HG03066 (cell line): ENCODE results near the gene ZNF784.

Source experiments
- ATAC-seq: cut with Tn5 transposase; IDR thresholded peaks from one replicate; pipeline ENCODE4 v1.9.1; 2021; ENCODE audit warnings: low read depth; ENCODE audit not compliant: unreplicated experiment

Gene ZNF784

DNA sequence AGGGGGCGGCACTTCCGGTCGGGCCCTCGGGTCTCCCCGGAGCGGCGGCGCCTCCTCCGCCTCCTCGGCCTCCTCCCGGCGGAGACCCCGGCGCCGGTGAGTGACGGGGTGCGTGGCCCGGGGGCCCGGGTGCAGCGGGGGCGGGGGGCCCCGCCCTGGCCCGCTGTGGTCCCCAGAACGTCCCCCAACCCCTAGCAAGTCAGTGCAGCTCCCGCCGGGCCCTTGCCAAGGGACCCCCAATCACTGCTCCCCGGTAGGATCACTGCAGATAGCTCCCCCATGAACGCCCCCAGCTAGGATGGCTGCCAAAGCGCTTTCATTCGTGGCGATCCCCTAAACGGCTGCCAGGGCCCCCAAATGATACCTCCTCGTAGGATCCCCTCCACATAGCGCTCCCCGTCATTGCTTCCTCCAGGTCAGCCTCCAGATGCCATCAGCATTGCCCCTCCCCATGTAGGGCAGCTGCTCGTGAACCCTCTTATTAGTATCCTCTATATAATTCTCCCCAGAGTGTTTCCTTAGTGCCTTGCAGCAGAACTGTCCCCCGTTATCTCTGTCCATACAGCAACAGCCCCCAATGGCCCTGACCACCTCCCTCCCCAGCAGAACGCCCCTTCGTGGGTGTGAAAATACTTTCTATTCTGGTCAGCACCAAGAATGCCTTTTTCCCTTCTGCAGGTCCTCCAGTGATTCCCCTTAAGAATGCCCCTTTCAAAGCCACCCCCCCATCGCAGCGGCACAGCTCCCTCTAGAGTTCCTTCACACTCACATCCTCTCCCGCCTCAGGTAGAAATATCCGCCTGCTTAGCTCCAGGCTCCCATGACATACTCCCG is 18.5 kb downstream of the ZNF784 start, which contains the start of gene ZNF865:
Gene ZNF865 (plus strand): TSS at position 11 of the 834 bp plus-strand sequence. CDS start 7,972 bp downstream, outside the sequence.
- ATAC-seq: no peak

DNA sequence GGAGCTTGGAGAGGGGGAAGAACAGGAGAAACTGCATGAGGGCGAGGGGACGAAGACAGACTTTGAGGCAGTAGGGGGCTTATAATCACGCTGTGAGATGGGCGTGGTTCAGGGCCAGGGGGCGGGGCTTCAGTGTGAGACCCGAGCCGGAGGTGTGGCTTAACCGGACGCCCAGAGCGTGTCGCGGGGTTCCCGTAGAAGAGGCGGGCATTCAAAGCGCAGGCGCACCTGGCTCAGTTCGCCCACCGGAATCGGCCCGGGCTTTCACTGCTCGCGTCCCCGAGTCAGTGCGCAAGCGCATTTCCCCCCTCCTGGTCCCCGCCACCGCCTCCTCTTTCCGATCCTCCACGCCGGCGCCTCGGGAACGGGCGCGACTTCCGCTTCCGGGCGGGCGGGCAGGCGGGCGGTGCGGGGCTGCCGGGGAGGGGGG is 19.1 kb downstream of the ZNF784 start:
- peak; percentile 77 for ATAC-seq

DNA sequence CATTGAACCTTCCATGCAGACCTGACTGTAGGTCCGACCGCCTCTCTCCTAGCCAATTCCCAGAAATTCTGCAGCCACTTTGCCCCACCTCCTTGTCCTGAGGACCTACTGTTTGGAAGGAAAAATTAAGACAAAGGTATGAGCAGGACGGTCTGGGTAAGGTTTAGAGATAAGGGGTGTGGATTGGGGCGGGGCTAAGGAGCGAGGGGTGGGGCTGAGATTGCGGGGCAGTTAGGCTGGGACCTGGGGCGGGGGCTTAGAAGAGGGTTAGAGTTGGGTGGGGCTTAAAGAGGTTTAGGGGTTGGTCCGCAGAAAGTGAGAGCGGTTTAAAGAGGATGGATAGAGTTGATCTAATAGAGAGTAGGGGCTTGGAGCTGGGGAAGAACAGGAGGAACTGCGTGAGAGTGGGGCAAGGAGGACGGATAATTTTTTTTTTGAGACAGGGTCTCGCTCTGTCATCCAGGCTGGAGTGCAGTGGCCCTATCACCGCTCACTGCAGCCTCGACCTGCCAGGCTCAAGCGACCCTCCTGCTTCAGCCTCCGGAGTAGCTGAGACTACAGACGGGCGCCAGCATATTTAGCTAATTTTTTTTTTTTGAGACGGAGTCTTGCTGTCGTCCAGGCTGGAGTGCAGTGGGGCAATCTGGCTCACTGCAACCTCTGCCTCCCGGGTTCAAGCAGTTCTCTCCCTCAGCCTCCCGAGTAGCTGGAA is 20.6 kb downstream of the ZNF784 start:
- no peak for ATAC-seq

DNA sequence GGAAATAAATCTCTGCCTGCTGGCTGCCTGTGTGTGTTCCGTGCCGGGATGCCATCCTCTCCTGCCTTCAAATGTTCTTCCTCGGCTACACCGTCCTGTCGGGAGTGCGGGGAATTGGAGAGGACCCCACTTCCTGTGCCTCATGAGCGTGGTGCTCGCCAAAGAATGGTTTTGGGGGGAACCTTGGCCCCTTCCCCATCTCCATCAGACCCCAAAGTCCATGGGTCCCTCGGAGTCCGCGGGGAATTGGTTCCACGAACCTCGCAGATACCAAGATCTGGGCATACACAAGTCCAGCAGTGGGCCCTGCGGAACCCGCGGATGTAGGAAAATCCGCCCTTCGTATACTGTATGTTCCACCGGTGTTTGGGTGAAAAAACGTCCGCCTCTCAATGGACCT is 21.3 kb downstream of the ZNF784 start:
- ATAC-seq: no peak

DNA sequence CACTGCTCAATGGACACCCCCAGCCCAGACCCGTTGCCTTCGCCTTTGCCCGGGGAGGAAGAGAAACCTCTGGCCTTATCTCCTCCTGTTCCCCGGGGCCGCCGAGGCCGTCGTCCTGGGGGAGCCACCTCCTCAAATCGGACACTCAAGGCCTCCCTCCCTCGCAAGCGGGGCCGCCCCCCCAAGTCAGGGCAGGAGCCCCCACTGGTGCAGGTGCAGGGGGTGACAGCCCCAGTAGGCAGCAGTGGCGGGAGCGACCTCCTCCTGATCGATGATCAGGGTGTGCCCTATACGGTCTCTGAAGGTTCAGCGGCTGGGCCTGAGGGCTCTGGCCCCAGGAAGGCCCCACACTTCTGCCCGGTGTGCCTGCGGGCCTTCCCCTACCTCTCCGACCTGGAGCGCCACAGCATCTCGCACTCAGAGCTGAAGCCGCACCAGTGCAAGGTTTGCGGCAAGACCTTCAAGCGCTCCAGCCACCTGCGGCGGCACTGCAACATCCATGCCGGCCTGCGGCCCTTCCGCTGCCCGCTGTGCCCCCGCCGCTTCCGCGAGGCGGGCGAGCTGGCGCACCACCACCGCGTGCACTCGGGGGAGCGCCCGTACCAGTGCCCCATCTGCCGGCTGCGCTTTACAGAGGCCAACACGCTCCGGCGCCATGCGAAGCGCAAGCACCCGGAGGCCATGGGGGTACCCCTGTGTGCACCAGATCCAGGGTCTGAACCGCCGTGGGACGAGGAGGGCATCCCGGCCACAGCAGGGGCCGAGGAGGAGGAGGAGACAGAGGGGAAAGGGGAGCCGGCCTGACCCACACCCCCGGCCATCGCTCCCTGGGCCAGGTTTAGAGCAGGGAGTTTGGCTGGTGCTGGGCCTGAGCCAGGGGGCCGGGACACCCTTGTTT is 22.0 kb downstream of the ZNF784 start:
- no peak for ATAC-seq

DNA sequence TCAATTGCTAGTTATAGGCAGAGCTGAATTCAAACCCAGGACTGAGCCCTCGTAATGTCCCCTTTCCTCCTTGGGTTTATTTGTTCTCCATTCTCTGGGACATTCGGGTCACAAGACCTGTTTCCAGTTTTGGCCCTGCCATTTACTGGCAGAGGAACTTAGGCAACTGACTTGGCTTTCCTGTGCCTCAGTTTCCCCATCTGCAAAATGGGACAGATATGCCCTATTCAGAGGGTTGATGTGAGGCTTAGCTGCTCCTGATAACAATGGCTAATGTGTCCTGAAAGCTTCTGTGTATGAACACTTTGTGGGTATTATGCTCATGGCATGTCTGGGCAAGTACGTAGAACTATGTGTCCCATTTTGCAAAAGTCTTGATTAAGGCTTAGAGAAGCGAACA is 23.3 kb downstream of the ZNF784 start:
- no peak for ATAC-seq

DNA sequence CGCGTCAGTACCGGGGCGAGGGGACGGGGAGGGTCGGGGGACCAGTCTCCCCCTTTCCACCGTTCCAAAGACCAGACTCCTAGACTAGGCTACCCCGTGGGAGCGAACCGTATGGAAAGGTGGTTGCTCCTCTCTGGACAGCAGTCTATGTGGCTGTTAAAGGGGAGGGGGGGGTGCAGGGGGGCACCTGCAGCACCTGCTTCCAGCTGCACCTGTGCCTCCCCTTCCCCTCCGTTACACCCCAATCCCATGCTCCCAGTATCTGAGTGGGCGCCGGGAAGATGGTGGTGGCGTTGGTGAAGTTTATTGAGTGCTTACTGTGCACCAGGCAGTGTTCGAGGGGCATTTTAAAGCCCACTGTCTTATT is 23.7 kb downstream of the ZNF784 start:
- no peak for ATAC-seq

DNA sequence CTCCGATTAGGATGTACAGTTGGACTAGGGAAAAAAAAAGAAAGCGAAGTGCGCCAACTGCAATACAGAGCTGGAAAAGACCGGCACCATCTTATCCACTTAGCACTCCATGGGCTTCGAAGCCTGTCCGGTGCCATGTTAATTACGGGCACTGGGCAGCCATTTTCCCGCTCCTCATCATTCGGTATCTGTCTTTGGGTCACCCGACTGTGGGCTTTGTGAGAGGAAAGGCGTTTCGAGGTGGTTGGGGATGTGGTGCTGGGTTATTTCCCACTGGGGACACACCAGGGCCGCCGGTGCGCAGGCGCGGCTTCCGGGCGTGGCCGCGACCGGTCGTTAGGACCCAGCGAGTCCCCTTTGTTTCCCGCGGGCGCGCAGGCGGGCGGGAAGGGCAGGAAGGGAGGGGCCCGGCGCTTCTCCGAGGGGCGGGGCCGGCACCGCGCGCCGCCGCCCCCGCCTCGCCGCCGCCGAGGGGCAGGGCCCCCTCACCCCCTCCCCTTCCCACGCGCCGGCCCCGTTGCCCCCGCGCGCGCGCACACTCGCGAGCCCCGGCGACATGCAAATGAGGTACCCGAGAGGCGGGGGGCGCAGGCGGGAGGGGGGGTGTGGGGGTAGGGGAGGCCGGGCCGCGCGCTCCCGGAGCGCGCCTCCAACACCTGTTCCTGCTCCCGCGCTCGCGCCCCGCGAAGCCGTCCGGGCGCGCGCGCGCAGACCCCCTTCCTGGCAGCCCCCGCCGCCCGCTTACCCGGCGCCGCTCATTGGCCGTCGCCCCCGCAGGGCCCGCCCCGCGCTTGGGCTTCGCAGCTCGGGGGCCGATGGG is 24.3 kb downstream of the ZNF784 start, which contains the start of gene ZNF524:
Gene ZNF524 (plus strand): TSS at position 447 of the 820 bp plus-strand sequence. CDS start 1,825 bp downstream, outside the sequence.
- ATAC-seq: peak; percentile 37

DNA sequence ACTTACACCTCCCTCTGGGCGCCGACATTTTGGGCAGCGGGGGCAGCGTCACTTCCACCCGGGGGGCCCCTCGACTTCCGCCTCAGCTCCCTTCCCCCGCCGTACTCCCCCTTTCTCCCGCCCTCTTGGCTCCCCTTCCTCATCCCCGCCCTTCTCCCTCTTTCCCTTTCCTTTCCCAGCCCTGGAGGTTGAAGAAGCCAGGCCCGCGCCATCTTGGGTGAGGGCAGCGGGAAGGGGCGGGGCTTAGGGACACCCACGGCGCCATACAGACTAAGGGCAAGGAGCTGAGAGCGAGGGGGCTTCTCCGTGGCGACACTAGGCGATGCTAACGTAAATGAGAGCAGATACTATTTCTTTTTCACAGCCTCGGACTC is 24.9 kb downstream of the ZNF784 start, which contains the start of gene FIZ1:
Gene FIZ1 (minus strand): TSS at position 50 of the 374 bp plus-strand sequence. CDS start 1,652 bp downstream, outside the sequence.
- ATAC-seq: peak; percentile 57

DNA sequence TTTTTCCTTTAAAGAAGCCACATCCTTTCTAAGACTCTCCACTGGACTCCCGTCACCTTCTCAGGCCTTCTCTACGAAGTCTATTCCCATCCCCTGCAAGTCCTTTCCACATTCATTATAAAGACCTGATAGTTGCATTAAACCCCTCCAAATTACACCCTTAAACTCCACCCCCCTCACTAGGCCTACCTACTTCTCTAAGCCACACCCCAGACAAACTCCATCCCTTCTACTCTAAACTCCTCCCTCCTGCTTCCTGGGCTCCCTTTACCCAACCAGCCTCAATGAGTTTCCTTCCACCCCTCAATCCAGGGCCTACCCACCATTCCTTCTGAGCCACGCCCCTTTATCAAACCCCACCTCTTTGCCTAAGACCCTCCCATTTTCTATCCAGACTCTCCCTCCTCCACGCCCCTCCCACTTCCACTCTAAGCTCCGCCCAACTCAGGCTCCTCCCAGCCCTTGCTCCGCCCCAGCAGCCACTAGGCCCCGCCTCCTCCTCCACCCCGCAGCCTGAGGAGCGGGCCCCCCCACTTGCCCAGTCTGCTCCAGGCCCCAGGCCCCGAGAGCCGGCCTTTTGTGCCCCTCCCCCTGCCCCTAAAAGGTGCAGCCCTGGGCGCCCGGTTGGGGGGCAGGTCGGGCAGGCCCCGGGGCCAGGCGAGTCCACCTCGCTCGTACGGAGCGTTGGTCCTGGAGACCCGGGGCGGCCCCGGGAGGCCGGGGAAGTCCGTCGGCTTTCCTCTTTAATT is 25.5 kb downstream of the ZNF784 start:
- peak; percentile 45 for ATAC-seq

DNA sequence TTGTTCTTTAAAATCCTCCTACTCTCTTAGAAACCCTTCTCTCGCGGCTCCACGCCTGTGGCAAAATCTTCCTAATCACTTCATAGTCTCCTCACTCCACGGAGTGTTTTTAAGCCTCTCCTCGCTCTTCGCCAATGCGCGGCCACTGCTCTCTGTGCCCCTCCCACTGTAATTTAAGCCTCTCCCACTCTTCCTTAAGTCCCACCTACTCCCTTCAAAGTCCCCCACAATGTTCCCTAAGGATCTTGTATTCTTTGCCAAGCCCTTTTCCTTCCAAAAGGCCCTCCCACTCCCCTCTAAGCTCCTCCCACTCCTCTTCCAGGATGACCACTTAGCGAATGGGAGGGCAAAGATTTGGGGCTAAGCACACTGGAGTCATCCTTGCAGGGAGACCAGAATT is 26.3 kb downstream of the ZNF784 start:
- no peak for ATAC-seq

DNA sequence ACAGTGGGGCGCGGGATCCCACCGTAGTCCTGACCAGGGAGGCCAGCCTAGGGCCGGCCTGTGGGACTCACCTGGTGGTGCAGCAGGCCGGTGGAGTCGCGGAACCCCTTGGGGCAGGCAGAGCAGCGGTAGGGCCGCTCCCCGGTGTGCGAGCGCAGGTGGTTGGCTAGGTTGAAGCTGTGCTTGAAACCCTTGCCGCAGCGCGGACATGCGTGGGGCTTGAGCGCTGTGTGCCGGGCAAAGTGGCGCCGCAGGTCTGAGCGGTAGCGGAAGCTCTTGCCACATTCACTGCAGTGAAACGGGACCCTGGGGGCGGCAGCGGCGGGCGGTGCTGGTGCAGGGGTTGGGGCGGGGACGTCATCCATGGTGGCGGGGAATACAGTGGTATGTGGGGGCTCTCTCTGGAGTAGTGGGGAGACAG is 26.9 kb downstream of the ZNF784 start:
- ATAC-seq: no peak

DNA sequence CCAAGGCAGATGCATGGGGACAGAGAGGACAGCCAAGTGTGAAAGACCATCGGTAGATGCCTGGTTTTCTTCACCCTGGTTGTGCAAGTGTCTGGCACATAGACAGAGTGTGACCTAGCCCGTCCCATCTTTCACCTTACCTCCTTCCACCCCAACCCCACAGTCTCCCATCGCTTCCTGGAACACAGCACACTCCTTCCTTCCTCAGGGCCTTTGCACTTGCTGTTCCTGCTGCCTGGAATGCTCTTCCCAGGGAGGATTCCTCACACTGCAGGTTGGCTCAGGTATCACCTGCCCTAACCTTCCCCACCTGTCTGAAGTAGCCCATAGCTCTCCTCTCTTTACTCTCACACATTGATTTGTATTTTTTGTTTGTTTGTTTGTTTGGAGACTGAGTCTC is 28.1 kb downstream of the ZNF784 start:
- no peak for ATAC-seq

DNA sequence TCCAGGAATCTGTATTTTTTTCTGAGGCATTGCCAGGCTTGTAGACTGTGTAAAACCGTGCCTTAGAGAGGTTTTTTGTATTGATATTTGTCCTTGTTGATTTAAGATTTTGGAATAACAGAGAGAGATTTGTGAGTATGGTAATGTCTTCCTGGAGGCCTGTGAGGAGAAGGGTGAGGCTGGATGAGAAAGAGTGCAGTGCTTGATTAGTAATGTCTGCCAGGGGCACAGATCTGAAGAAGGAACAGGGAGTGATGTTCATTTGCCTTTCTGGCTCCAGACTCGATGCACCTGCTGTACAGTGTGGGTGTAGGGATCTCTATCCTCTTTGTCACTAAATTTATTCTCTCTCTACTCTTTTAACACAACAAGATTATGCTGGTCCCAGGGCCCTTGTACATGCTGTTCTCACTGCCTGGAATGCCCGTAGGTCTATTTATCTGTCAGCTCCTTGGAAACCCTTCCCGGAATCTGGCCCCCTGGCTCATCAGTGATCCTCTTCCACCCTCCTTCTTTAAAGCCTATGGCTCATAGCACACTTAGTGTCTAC is 29.3 kb downstream of the ZNF784 start:
- no peak for ATAC-seq

DNA sequence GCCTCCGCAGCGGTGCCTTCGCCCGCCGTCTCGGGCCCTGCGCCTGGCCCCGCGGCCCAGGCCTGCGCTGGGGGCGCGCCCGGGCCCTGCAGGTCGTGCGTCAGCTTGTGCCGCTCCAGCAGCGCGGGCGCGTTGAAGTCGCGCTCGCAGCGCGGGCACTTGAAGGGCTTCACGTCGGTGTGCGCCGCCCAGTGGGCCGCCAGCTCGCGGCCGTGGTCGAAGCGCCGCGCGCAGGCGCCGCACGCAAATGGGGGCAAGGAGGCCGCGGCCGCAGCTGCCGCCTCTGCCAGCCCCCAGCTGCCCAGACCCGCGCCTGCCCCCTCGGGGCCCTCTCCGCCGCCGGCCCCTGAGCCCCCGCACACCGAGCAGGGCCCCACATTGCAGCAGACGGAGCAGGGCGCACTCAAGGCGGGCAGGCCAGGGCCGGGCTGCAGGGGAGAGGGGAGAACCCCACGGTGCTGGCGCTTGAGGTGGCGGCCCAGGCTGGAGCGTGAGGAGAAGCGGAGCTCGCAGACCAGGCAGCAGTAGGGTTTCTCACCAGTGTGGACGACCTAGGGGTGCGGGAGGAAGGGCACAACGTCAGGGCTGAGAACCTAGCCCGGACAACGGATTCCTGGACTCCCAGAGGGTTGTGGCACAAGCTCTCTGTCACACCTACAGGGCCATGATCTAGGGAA is 31.1 kb downstream of the ZNF784 start:
- no peak for ATAC-seq

DNA sequence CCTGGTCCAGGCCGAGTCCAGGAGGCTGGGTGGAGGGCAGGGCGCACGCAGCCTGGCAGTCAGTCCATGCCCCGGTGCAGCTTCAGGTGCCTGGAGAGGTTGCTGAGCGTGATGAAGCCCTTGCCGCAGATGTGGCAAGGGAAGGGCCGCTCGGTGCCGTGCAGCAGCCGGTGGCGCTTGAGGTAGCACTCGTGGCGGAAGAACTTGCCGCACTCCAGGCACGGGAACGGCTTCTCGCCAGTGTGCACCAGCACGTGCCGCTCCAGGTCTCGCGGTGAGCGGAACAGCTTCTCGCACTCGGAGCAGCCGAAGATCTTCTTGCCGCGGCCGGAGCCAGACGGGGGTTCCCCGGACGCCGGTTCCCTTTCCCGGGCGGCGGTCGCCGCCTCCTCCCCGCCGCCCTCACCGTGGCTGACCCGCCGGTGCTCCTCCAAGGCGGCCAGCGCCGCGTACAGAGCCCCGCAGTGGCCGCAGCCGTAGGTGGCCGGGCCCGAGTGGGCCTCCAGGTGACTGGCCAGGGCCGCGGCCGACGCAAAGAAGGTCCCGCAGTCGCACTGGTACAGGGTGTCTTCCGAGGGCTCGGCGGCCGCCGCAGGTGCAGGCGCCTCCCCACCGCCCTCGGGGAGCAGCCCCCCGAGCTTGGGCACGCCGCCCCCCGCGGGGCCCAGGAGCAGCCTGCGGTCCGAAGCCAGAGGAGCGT is 31.8 kb downstream of the ZNF784 start:
- no peak for ATAC-seq

DNA sequence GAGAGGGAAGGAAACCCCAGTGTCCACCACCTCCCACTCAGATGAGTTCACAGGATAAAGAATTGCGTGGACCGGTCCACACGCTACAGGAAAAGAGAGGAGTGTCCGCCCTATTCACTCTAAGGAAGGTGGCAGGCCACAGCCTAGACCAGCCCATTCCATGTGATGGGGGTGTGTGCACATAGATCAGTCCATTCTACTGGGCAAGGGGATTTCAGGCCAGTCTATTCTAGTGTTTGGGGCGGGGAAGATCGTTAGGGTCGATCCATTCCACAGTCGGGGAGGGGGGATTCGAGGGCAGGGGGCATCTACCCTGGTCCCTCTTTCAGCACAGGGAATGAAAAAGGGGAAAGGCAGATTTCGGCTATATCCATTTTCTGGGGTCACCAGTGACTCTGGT is 32.8 kb downstream of the ZNF784 start:
- ATAC-seq: no peak

DNA sequence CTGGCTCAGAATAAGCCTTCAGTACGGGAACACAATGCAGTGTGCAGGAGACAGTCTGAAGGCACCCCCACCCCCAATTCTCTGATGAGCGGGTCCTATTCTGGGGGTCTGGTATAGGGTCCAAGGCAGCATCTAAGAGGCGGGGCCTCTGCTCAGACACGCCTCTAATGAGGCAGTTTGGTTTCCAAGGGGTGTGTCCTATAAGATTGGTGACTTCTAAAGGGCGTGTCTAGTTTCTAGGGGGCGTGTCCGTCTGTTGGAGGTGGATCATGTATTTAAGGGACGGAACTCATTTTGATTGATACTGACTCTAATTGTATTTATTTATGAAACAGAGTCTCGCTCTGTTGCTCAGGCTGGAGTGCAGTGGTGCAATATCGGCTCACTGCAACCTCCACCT is 33.7 kb downstream of the ZNF784 start:
- ATAC-seq: no peak
